Loucy (cell line): ENCODE measurements around the gene SEMA5A.

Source experiments
- EZH2phosphoT487 ChIP-seq: fragments of 200-600 bp; IDR thresholded peaks from 2 replicates; pipeline ENCODE4 v1.6.1; 2018; ENCODE audit warnings: antibody characterized with exemption, mild to moderate bottlenecking, moderate library complexity, borderline replicate concordance
- TF ChIP-seq, protein P1 (sequence below): fragments of 200-600 bp; sonication (generic); conservative IDR thresholded peaks from 2 replicates; pipeline ENCODE4 v1.5.1; 2014; ENCODE audit warnings: mild to moderate bottlenecking, antibody characterized with exemption, low read length

DNA sequence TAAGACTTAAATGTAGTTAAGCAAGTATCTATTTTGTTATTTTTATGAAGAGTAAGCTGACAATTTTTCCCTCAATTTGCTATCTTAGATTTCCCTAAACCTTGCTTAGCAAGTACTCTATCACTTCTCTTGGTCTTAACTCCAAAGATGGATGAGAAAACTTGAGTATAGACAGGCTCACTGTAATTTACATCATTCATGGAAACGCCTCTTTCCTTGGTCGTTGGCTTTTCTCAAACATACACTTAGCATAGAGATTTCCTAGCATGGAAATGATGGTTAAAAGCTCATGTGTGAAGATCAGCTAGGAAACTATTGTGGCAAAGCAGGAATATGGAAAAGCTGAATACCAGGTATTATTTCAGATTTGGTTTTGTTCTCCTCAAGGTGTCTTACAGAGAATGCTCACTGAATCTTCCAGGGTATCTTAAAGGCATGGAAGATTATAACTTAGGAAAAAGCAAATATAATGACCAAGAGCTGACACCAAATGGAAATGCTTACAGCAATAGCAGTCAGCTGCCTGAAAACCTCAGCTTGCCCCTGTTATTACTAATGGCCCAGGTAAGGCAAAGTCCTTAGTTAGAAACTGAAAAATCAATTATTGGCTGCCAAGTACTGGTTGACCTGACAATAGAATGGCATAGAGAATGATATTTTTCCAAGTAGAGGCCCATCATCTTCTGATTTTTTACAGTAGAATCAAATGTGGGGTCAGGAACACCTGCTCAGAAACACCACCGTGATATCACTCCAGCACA is 84.8 kb downstream of the SEMA5A start:
- TF ChIP-seq, protein P1, sequence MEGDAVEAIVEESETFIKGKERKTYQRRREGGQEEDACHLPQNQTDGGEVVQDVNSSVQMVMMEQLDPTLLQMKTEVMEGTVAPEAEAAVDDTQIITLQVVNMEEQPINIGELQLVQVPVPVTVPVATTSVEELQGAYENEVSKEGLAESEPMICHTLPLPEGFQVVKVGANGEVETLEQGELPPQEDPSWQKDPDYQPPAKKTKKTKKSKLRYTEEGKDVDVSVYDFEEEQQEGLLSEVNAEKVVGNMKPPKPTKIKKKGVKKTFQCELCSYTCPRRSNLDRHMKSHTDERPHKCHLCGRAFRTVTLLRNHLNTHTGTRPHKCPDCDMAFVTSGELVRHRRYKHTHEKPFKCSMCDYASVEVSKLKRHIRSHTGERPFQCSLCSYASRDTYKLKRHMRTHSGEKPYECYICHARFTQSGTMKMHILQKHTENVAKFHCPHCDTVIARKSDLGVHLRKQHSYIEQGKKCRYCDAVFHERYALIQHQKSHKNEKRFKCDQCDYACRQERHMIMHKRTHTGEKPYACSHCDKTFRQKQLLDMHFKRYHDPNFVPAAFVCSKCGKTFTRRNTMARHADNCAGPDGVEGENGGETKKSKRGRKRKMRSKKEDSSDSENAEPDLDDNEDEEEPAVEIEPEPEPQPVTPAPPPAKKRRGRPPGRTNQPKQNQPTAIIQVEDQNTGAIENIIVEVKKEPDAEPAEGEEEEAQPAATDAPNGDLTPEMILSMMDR, result no peak
- no peak for TF ChIP-seq EZH2phosphoT487
